ENCODE data around the gene LRTM1. TPM values are rescaled to one million over a fixed set of nuclear protein-coding genes. Genes with fewer than 3 reads are reported as not detected.

Gene LRTM1
- total RNA-seq, 5 donors from 2014 or later (not counting 1 experiment from before 2014, with no cell fraction given), result not detected

DNA sequence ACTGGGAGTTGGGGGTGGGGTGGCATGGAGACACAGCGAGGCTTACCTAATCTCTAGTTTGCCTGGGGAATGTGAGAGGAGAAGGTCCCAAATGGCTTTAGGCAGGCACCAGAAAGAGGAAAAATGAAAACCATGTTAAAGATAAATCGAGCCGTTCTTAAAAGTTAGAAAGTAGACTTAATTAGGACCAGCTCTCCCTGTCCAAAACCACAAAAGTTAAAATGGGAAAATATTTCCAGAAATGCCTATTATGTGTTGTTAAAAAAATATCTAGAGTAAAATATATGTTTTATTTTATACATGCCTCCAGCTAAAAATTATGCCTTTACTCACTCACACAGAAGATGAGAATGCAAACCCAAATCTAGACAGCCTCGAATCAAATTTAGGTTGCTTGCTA is 50.1 kb downstream of the LRTM1 start:
- Histone ChIP-seq H3K36me3 (ENCODE audit: control insufficient read depth in 2 of 2, extremely low read depth in 1 of 2, insufficient read depth in 1 of 2, low read length in 1 of 2) (no peaks in the 10 kb centered on the region), H3K27me3 (replicated peaks in 1 of 2; ENCODE audit: control insufficient read depth in 2 of 2, extremely low read depth in 1 of 2, insufficient read depth in 2 of 2, low read length in 1 of 2) (no peaks in the 10 kb centered on the region), H3K4me1 (ENCODE audit: control insufficient read depth in 1 of 2, extremely low read depth in 1 of 2, insufficient read depth in 2 of 2, low read length in 2 of 2) (no peaks in the 10 kb centered on the region), H3K27ac (ENCODE audit: low read length) (no peak overlapping the region), H3K9me3 (no peaks in the 10 kb centered on the region), H3K4me3 (ENCODE audit: control insufficient read depth in 1 of 2, extremely low read depth in 1 of 2, low read length in 1 of 2) (no peak overlapping the region)
- peaks cover 0 to 4% of the 10 kb centered on the region in 2 donors for H3K27me3 Mint-ChIP-seq
- no peaks in the 10 kb centered on the region for H3K36me3 Mint-ChIP-seq
- H3K4me3 Mint-ChIP-seq, result no peak overlapping the region
- ChIA-PET CTCF (interaction anchor here in 1 of 2 donors (0.5 kb wide), 1 partner anchor 11 kb away, joined by 5 read pairs; no protein-coding TSS in a partner anchor), POLR2A (no interaction called here)
- no CpG with 5 or more reads among the region's 4 CpGs for WGBS (ENCODE audit: insufficient coverage)
- H3K9me3 Mint-ChIP-seq, result peaks cover 0 to 4% (median 0%) of the 10 kb centered on the region in 3 donors
- H3K4me1 Mint-ChIP-seq, result no peaks in the 10 kb centered on the region
- H3K27ac Mint-ChIP-seq, result no peak overlapping the region
- ATAC-seq (replicated peaks in 1 of 4) (no peak), DNase-seq (no peak)

DNA sequence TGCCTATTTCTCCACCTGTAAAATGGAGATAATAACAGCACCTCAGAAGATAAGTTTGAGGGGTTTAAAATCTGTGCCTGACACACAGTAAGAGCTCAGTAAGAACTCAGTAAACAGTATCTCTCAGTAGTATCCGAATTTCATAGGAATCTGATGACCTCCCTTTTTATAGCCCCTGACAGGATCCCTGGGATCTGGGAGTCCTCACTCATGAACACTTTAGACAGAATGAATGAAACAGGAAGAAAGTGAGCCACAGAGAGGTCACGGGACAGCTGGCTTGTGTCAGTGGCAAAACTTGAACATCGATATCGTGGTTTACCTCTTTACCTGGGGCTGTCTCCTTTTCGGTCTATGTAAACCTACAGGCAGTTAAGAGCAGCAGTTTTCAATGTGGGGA is 51.2 kb downstream of the LRTM1 start:
- H3K27ac ChIP-seq (ENCODE audit: low read length), result no peak overlapping the region
- no peak overlapping the region for H3K4me3 ChIP-seq (ENCODE audit: control insufficient read depth in 1 of 2, extremely low read depth in 1 of 2, low read length in 1 of 2)
- ChIA-PET CTCF (no interaction called here), POLR2A (no interaction called here)
- Mint-ChIP-seq H3K27ac (no peak overlapping the region), H3K4me3 (no peak overlapping the region), H3K4me1 (no peaks in the 10 kb centered on the region), H3K27me3 (peaks cover 0 to 4% of the 10 kb centered on the region in 2 donors), H3K36me3 (no peaks in the 10 kb centered on the region), H3K9me3 (peaks cover 0 to 6% (median 0%) of the 10 kb centered on the region in 3 donors)
- DNase-seq (no peak), ATAC-seq (replicated peaks in 1 of 4) (no peak)
- H3K27me3 ChIP-seq (replicated peaks in 1 of 2; ENCODE audit: control insufficient read depth in 2 of 2, extremely low read depth in 1 of 2, insufficient read depth in 2 of 2, low read length in 1 of 2), result no peaks in the 10 kb centered on the region
- no peaks in the 10 kb centered on the region for H3K9me3 ChIP-seq
- WGBS (ENCODE audit: insufficient coverage), result 88% methylated on average over 4 of the region's 5 CpGs
- H3K4me1 ChIP-seq (ENCODE audit: control insufficient read depth in 1 of 2, extremely low read depth in 1 of 2, insufficient read depth in 2 of 2, low read length in 2 of 2), result no peaks in the 10 kb centered on the region
- no peaks in the 10 kb centered on the region for H3K36me3 ChIP-seq (ENCODE audit: control insufficient read depth in 2 of 2, extremely low read depth in 1 of 2, insufficient read depth in 1 of 2, low read length in 1 of 2)

DNA sequence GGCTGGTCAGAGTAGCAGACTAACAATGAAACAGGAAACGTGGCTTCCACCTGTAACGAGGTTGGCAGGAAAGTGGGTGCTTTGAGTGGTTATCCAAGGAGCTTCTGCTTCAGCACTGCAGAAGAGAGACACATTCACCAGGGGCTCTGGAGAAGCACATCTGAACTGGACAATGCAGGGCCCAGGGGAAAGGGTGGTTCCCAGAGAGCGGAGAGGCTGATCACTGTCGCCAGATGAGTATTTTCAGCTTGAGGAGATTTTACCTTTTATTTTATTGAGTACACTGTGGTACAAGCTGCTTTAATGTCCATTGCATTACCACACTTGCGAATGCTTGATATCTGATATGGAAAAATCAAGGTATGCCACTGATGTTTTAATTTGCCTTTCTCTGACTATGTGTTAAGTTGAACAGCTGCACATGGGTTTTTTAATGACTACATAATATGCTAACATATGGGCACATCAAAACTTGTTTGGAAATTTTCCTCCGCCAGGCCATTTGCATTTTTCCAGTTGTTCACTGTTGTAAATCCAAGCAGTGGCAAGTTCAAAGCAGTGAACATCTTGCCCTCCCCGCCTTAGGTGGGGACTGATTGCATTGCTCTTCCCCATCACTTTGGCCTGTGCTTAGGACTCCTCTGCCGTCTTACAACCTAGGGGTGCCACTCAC is 52.1 kb downstream of the LRTM1 start:
- Histone ChIP-seq H3K27me3 (replicated peaks in 1 of 2; ENCODE audit: control insufficient read depth in 2 of 2, extremely low read depth in 1 of 2, insufficient read depth in 2 of 2, low read length in 1 of 2) (no peaks in the 10 kb centered on the region), H3K27ac (ENCODE audit: low read length) (no peak overlapping the region), H3K9me3 (no peaks in the 10 kb centered on the region), H3K4me3 (ENCODE audit: control insufficient read depth in 1 of 2, extremely low read depth in 1 of 2, low read length in 1 of 2) (no peak overlapping the region), H3K4me1 (ENCODE audit: control insufficient read depth in 1 of 2, extremely low read depth in 1 of 2, insufficient read depth in 2 of 2, low read length in 2 of 2) (no peaks in the 10 kb centered on the region), H3K36me3 (ENCODE audit: control insufficient read depth in 2 of 2, extremely low read depth in 1 of 2, insufficient read depth in 1 of 2, low read length in 1 of 2) (no peaks in the 10 kb centered on the region)
- peaks cover 0 to 4% of the 10 kb centered on the region in 2 donors for H3K27me3 Mint-ChIP-seq
- no peaks in the 10 kb centered on the region for H3K36me3 Mint-ChIP-seq
- ChIA-PET CTCF (interaction anchor here in 1 of 2 donors (0.5 kb wide), 1 partner anchor 36 kb away, joined by 8 read pairs; no protein-coding TSS in a partner anchor), POLR2A (no interaction called here)
- H3K9me3 Mint-ChIP-seq, result peaks cover 0 to 6% (median 0%) of the 10 kb centered on the region in 3 donors
- WGBS (ENCODE audit: insufficient coverage), result 65% methylated on average over 5 of the region's 8 CpGs
- ATAC-seq (replicated peaks in 1 of 4) (no peak), DNase-seq (no peak)
- no peak overlapping the region for H3K27ac Mint-ChIP-seq
- H3K4me1 Mint-ChIP-seq, result no peaks in the 10 kb centered on the region
- H3K4me3 Mint-ChIP-seq, result no peak overlapping the region

DNA sequence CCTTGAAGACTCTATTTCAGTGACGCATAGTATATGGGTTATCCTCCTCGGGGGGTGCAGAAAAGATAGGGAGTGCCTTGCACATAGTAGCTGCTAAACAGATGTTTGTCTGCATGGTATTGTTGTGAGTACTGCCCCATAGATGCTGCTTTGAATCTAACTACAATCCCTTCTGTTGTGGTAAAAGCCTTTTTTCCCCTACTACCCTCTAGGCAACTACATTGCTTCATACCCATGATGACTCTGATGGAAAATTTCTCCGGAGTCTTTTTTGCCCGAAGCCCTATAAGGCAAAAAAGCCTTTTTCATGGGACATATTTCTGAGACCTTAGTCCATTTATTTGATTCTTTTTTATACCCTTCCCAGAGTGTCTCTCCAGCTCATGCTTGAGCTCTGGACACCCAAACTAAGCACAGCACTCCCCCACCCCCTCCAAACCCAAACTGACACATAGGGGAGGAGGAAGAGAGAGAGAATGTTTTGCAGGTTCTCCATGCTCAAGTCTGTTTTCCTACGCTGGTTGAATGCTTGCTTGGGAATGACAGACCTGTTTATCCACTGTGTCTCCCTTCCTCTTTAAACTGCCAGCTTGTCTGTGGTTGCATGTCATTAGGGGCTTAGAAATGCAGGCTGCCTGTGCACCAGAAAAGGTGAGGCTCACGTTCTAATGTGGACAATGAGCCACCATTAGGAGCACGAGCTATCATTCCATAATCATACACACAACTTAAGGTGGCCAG is 52.9 kb downstream of the LRTM1 start:
- peaks cover 0 to 4% of the 10 kb centered on the region in 2 donors for H3K27me3 Mint-ChIP-seq
- no CpG with 5 or more reads among the region's 7 CpGs for WGBS (ENCODE audit: insufficient coverage)
- Histone ChIP-seq H3K4me3 (ENCODE audit: control insufficient read depth in 1 of 2, extremely low read depth in 1 of 2, low read length in 1 of 2) (no peak overlapping the region), H3K27ac (ENCODE audit: low read length) (no peak overlapping the region), H3K27me3 (replicated peaks in 1 of 2; ENCODE audit: control insufficient read depth in 2 of 2, extremely low read depth in 1 of 2, insufficient read depth in 2 of 2, low read length in 1 of 2) (no peaks in the 10 kb centered on the region), H3K36me3 (ENCODE audit: control insufficient read depth in 2 of 2, extremely low read depth in 1 of 2, insufficient read depth in 1 of 2, low read length in 1 of 2) (no peaks in the 10 kb centered on the region), H3K4me1 (ENCODE audit: control insufficient read depth in 1 of 2, extremely low read depth in 1 of 2, insufficient read depth in 2 of 2, low read length in 2 of 2) (no peaks in the 10 kb centered on the region), H3K9me3 (no peaks in the 10 kb centered on the region)
- POLR2A ChIA-PET, result no interaction called here
- H3K36me3 Mint-ChIP-seq, result no peaks in the 10 kb centered on the region
- H3K9me3 Mint-ChIP-seq, result peaks cover 0 to 6% (median 0%) of the 10 kb centered on the region in 3 donors
- H3K27ac Mint-ChIP-seq, result no peak overlapping the region
- H3K4me1 Mint-ChIP-seq, result no peaks in the 10 kb centered on the region
- CTCF ChIA-PET, result interaction anchor here in 1 of 2 donors (0.5 kb wide), 1 partner anchor 35 kb away, joined by 8 read pairs; no protein-coding TSS in a partner anchor
- no peak for DNase-seq
- no peak for ATAC-seq (replicated peaks in 1 of 4)
- no peak overlapping the region for H3K4me3 Mint-ChIP-seq

DNA sequence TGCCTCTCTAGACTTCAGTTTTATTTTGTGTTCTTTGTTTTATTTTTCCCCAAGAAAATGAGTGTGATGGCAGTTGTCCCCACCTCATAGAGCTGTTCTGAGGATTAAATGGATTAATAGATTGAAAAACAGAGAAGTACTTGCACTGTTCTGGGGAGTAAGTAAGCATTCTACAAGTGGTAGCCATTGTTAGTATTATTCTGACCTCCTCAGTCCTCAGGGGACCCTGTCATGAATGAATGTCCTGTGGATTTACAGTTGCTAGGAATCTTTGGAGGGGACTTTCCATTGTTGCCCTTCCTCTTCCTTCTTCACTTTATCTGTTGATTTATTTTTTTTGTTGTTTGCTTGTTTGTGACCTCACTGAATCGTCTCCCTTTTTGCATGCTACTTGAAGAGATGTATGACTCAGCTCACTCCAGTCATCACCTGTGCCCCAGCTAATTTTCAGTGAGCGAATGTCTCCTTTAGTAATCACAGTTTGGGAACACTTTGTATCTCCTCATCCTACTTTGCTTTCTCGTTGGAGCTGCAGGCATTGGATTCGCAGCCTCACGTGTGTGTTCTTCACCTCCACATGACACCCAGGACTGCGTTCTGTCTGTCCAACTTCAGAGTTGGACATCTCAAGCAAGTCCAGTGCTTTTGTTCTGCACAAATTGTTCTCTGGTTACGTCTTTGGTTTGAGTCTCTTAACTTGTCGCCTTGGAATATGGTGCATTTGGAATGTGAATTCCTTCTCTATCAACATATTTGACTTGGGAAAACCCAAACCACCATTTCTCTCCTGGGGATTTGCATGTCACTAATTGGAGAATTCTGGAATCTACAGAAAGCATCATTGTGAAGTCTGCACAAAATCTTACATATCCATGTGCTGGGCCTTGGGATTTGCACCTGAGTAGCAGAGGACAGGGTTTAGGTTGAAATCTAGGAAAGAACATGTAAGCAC is 54.5 kb downstream of the LRTM1 start:
- Histone ChIP-seq H3K4me1 (ENCODE audit: control insufficient read depth in 1 of 2, extremely low read depth in 1 of 2, insufficient read depth in 2 of 2, low read length in 2 of 2) (no peaks in the 10 kb centered on the region), H3K27me3 (replicated peaks in 1 of 2; ENCODE audit: control insufficient read depth in 2 of 2, extremely low read depth in 1 of 2, insufficient read depth in 2 of 2, low read length in 1 of 2) (no peaks in the 10 kb centered on the region), H3K27ac (ENCODE audit: low read length) (no peak overlapping the region), H3K36me3 (ENCODE audit: control insufficient read depth in 2 of 2, extremely low read depth in 1 of 2, insufficient read depth in 1 of 2, low read length in 1 of 2) (no peaks in the 10 kb centered on the region), H3K9me3 (no peaks in the 10 kb centered on the region), H3K4me3 (ENCODE audit: control insufficient read depth in 1 of 2, extremely low read depth in 1 of 2, low read length in 1 of 2) (no peak overlapping the region)
- peaks cover 0 to 4% of the 10 kb centered on the region in 2 donors for H3K27me3 Mint-ChIP-seq
- H3K9me3 Mint-ChIP-seq, result peaks cover 0 to 6% (median 1%) of the 10 kb centered on the region in 3 donors
- H3K36me3 Mint-ChIP-seq, result no peaks in the 10 kb centered on the region
- 65% methylated on average over 5 of the region's 8 CpGs for WGBS (ENCODE audit: insufficient coverage)
- ATAC-seq (replicated peaks in 1 of 4) (no peak), DNase-seq (no peak)
- ChIA-PET CTCF (no interaction called here), POLR2A (no interaction called here)
- no peak overlapping the region for H3K4me3 Mint-ChIP-seq
- H3K27ac Mint-ChIP-seq, result no peak overlapping the region
- no peaks in the 10 kb centered on the region for H3K4me1 Mint-ChIP-seq

DNA sequence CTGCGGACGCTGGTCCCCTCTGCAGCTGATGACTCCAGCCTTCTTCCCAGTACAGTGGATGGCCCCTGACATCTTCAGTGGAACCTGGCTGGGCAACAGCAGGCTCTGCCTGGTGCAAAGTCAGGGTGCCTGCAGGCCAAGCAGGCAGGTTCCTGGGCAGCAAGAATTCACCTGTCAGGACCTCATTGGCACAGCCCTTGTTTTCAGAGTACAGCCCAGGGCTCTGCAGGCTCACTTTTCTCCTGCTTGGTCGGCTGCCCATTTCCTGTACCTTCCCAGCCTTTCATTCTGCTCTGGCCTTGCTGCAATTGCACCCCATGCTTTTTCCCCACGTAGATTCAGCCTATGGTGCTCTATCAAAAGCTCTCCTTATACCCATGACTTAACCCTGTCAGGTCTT is 56.0 kb downstream of the LRTM1 start:
- Histone ChIP-seq H3K27ac (ENCODE audit: low read length) (no peak overlapping the region), H3K36me3 (ENCODE audit: control insufficient read depth in 2 of 2, extremely low read depth in 1 of 2, insufficient read depth in 1 of 2, low read length in 1 of 2) (no peaks in the 10 kb centered on the region), H3K4me1 (ENCODE audit: control insufficient read depth in 1 of 2, extremely low read depth in 1 of 2, insufficient read depth in 2 of 2, low read length in 2 of 2) (no peaks in the 10 kb centered on the region), H3K9me3 (no peaks in the 10 kb centered on the region), H3K27me3 (replicated peaks in 1 of 2; ENCODE audit: control insufficient read depth in 2 of 2, extremely low read depth in 1 of 2, insufficient read depth in 2 of 2, low read length in 1 of 2) (no peaks in the 10 kb centered on the region), H3K4me3 (ENCODE audit: control insufficient read depth in 1 of 2, extremely low read depth in 1 of 2, low read length in 1 of 2) (no peak overlapping the region)
- no peak overlapping the region for H3K27ac Mint-ChIP-seq
- no peaks in the 10 kb centered on the region for H3K4me1 Mint-ChIP-seq
- H3K4me3 Mint-ChIP-seq, result no peak overlapping the region
- H3K27me3 Mint-ChIP-seq, result peaks cover 0 to 4% of the 10 kb centered on the region in 2 donors
- ChIA-PET POLR2A (no interaction called here), CTCF (no interaction called here)
- H3K9me3 Mint-ChIP-seq, result peaks cover 2 to 6% (median 4%) of the 10 kb centered on the region in 3 donors
- peak in 1 of 4 experiments; percentile 9 for ATAC-seq (replicated peaks in 1 of 4)
- no peak for DNase-seq
- 54% methylated on average over 4 of the region's 4 CpGs for WGBS (ENCODE audit: insufficient coverage)
- no peaks in the 10 kb centered on the region for H3K36me3 Mint-ChIP-seq

Measured in T-cell (primary cell).